ENCODE data around the gene MFSD6.
"Not testable (repeated sequence)": the region's sequence is repeated elsewhere in the genome, so short reads cannot be mapped to it uniquely, and the experiment has no call there.

The MFSD6 gene

GRCh38 chr2:190405070-190405469 lies 3.1 kb upstream of the MFSD6 start:
- DNase-seq (ENCODE audit: low read depth in 2 of 2): no peak

DNA sequence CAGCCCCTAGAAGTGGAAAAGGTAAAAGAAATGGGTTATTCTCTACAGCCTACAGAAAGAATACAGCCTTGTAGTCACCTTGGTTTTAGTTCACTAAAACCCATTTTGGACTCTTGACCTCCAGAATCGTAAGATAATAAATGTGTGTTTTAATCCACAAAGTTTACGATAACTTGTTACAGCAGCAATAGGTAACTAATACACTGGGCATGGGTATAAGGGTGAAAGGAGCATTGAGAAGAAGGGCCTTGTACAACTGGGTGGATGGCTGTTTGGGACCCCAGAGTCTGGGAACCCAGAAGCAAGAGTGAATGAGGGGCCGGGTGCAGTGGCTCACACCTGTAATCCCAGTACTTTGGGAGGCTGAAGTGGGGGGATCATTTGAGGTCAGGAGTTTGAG lies 2.2 kb upstream of the MFSD6 start:
- no peak for DNase-seq (ENCODE audit: low read depth in 2 of 2)

DNA sequence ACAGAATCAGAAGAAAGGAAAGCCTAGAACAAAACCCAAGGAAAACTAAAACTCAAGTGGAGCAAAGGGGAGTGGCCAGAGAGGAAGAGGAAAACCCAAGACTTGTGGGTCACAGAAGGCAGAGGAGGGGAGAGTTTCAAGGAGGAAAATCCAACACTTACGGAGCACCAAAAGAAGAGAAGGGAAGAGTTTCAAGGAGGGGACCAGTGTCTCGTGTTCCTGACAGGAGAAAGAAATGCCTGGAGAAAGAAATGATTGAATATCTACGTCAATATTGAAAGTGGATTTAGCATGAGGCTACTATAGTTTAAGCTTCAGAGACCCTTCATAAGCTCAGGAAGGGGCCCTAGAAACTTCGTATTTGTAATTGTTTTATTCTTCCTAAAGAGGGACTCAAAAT lies 1.4 kb upstream of the MFSD6 start:
- DNase-seq (ENCODE audit: low read depth in 2 of 2): no peak

- DNase-seq (ENCODE audit: low read depth in 2 of 2): no peak
Observed at GRCh38 chr2:190407246-190407661, 901 bp upstream of the MFSD6 start.

GRCh38 chr2:190408538-190409271 lies 550 bp downstream of the MFSD6 start:
- peak; percentile 62 to 66 for DNase-seq (ENCODE audit: low read depth in 2 of 2)

- no peak for DNase-seq (ENCODE audit: low read depth in 2 of 2)
Observed at GRCh38 chr2:190409616-190410015, 1.5 kb downstream of the MFSD6 start.

DNA sequence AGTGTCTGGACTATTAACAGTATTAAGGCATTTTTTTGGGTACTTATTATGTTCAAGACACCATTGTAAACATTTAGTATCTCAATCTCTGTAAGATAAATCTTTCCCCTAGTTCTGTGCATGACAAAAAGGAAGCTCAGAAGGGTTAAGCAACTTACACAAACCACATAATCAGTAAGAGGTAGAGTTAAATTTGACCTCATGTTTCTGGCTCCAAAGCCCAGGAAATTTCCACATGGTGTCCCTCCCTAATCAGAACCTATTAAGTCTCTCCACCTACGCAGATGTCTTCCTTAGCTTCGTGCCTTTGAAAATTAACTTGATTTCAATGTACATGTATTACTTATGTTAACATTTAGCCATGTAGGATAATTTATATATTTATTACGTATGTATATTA lies 2.0 kb downstream of the MFSD6 start:
- no peak for DNase-seq (ENCODE audit: low read depth in 2 of 2)

DNA sequence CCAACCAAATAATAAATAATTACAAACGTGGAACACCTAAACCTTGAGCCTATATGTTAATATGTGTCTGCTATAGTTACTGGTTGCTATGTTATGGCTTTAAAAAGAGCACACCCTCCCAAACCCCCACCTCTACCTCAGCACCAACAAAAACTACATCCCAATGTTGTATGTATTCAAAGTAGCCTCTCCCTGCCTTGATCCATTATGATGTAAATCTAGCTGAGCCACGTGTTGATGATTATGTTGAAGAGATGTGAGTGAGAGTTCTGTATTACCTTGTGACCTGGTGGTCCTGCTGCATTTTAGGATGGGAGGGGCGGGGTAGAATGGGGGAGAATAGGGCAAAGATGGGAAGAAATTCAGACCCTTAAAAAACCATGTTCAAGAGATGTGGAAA lies 4.8 kb downstream of the MFSD6 start:
- DNase-seq (ENCODE audit: low read depth in 2 of 2): no peak

GRCh38 chr2:190413421-190413820 lies 5.3 kb downstream of the MFSD6 start:
- no peak for DNase-seq (ENCODE audit: low read depth in 2 of 2)

DNA sequence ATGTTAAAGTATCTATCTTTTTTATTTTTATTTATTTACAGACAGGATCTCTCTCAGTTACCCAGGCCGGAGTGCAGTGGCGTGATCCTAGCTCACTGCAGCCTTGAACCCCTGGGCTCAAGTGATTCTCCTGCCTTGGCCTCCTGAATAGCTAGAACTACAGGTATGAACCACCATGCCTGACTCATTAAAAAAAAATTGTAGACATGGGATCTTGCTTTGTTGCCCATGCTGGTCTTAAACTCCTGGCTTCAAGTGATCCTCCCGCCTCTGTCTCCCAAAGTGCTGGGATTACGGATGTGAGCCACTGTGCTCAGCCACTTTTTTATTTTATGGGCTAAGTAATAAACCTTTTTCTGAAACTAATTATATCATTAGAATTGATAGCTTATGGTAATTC lies 7.1 kb downstream of the MFSD6 start:
- DNase-seq (ENCODE audit: low read depth in 2 of 2): no peak

DNA sequence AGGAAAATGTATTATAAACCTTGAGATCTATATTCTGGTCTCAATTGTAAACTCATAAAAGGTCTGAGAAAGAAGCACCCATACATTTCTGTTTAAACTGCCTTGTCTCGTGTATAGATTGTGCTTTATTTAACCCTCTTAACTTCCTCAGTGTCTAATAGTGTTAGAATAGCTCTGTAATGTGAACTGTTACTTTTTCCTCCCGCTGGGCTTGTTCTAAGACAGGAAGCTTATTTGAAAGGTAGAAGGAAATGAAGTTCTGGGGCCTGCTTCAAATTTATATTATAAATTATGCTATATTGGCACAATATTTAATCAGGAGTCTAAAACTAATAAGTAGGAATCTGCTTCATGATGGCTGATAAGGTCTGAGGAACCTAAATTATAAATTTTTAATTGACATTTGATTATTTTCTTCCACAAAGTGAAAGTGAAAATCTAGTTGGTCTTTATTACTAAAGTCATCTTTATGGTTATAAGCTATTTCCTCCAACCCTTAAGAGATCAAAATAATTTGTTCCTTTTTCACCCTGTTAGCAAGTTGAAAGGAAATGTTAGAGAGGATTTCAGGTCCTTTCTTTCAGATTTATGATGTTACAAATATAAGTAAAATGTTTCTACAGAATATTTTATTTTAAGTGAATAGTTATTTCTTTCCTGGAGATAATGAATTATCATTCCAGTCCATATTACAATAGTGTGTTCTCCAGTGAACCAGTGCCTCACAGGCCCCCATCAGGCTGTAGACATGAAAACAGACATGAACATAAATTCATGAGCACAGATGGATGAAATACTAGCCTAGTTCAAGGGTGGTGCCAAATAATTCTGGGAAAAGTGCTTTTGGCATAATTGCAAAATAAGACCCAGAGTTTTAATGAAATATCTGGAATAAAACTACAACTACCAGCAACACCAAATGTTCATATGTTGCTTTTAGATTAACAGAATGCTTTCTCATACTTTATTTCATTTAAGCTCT lies 7.9 kb downstream of the MFSD6 start:
- no peak for DNase-seq (ENCODE audit: low read depth in 2 of 2)

DNA sequence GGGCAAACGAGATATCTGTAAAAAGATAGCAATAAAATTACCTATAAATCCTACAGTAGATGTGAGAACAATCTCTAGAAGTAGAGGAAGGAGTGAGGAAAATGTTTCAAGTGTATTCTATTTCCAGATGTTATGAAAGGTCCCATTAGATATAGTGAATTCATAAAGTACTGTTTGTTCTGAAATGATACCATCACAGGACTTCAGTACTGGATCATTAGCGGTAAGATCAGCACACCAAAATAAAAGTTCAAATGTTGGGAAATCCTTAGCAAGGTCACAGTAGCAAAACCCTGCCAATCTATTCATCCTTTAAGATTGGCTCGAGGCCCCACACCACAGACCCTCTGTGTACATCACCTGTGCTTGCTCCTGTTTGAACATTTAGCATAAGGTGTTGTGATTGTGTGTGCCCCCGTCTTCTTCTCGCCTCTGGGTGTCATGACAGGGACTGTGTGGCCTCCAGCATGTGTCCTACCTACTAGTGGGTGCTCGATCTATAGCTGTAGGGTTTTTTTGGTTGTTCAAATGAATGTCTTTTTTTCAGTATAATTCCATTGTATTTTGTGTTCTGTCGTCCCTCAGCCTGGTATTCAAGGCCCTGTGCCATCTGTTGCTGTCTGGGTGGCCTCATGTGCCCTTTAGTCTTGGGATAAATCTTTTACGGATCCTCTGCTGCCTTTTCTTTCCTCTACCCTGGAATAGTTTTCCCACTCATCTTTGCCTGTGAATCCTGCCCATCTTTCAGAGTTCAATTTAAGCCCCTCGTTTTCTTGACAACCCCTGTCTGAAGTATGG lies 9.1 kb downstream of the MFSD6 start:
- no peak for DNase-seq (ENCODE audit: low read depth in 2 of 2)

DNA sequence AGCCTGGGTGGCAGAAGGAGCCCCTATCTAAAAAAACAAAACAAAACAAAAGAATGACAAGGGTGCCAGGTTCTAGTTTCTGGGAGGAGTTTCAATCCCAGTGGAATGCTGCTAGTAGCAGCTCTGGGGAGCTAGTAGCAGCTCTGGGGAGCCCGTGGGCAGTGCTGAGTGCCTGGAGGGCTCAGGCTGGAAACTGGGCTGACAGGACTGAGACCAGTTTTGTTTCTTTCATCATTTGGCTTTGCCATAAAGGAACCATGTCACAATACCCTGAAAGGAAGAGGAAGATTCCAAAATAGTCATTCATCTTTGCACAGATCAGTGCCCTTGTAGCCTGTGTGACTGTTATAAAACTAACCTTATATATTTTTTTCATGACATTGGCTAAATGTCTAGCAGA lies 10.6 kb downstream of the MFSD6 start:
- no peak for DNase-seq (ENCODE audit: low read depth in 2 of 2)

DNA sequence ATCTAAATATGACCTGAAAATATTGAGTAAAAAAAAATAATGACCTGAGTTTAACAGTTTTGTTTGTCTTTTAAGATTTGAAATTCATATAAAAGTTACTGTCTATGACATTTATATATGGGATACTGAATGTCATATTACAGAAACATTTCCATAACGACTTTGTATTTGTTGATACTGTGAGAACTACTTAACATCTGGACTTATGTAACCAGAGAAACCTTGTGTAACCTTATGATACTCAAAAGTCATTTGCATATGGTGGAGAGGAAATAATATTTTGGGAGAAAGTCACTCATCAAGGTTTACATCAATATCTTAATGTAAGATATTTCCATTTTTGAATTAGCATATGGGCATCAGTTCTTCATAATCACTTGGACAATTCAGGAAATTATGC lies 12.6 kb downstream of the MFSD6 start:
- DNase-seq (ENCODE audit: low read depth in 2 of 2): no peak

DNA sequence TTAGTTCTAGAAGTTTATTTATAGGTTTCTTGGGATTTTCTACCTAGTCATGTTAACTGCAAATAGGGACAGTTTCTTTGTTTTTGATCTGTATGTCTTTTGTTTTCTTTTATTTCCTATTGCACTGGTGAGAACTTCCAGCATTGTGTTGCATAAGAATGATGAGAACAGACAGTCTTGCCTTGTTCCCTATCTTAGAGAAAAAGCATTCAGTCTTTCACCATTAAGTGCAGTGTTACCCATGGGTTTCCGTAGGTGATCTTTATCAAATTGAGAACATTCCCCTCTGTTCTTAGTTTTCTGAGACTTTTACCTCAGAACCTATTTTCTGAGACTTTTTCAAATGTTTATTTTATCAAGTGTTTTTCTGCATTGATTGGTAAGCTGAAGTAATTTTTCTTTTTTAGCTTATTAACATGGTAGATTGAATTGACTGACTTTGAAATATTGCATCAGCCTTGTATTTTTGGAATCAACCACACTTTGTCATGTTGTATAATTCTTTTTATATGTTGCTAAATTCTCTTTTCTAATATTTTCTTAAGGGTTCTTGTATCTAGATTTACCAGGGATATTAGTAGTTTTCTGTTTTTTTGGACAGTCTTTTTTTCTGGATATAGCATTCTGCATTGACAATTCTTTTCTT lies 17.2 kb downstream of the MFSD6 start:
- no peak for DNase-seq (ENCODE audit: low read depth in 2 of 2)

DNA sequence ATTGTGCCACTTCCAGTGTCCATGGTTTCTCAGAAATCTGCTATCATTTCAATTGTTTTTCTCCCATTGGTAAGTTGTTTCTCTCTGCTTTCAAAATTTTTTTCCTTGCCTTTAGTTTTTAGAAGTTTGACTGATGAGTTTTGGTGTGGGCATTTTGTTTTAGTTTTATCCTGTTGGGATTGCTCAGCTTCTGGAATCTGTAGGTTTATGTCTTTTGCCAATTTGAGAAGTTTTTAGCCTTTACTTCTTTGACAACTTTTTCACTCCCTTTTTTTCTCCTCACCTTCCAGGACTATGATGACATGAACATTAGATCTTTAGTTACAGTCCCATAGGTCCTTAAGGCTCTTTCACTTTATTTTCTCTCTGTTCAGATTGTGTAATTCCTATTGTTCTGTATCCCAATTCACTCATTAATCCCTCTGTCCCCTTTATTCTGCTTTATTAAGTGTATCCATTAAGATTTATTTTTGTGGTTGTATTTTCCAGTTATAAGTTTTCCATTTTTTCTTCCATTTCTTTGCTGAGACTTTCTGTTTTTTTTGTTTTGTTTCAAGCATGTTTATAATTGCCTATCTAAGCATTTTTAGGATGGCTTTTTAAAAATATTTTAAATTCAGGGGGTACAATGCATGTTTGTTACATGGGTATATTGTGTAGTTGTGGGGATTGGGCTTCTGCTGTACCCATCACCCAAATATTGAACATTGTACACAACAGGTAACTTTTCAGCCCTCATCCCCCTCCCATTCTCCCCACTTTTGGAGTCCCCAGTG lies 17.9 kb downstream of the MFSD6 start:
- no peak for DNase-seq (ENCODE audit: low read depth in 2 of 2)

- not testable (repeated sequence) for DNase-seq (ENCODE audit: low read depth in 2 of 2)
Observed at GRCh38 chr2:190430866-190431265, 22.7 kb downstream of the MFSD6 start.

DNA sequence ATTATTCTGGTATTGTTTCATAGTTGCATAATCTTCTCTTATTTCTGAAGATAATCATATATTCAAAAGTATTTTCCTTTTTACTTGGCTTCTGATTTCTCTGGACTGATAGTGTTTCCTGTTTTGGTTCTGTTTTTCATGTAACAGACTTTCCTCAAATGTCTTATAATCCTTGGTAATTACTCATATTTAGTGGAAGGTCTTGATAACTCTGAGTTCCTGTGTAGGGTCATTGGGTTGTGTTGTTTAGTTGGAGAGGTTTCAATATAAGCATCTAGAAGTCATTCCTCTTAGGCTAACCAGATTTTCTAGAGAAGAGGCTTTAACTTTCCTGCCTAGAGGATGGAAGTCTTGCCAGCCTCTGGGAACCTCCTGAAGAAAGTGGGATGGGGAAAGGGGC lies 23.8 kb downstream of the MFSD6 start:
- DNase-seq (ENCODE audit: low read depth in 2 of 2): no peak

DNA sequence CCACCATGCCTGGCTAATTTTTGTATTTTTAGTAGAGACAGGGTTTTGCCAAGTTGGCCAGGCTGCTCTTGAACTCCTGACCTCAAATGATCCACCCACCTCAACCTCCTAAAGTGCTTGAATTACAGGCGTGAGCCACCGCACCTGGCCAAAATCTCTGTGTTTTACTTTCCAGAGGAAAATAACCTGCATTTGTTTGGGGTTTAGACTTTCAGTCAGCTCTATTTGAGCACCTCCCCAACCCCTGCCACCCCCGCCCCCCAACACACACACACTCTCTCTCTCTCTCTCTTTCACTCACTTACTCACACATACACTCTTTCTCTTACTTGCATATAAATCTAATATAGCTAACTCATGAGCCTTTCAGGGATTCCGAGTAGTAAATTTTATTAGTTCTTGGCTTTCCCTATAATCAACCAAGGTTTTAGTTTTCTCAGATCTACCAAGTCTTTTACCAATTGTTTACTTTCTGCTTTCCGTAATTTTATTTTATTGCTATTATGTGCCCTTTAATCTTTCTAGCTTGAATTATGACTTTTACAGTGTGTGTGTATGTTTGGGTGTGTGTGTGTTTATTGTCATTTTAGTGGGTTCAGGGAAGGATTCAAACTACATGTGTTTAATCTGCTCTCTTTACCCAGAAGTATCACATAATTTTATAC lies 24.5 kb downstream of the MFSD6 start:
- DNase-seq (ENCODE audit: low read depth in 2 of 2): no peak

- no peak for DNase-seq (ENCODE audit: low read depth in 2 of 2)
Observed at GRCh38 chr2:190435031-190435670, 27.0 kb downstream of the MFSD6 start.

Measured in stimulated activated CD8-positive, alpha-beta memory T cell treated with anti-CD3 and anti-CD28 coated beads, Interleukin-15, amount 100 ng/mL, for 48 hours (primary cell).